Spleen (tissue), 7 donors: Measurements from ENCODE around the gene ANO1.

ENCODE experiments used
- POLR2A ChIP-seq, 3 donors: fragments of 450-650 bp; IDR thresholded peaks; one replicate each; pipeline ENCODE4 v1.5.1; 2017; ENCODE audit warnings: antibody characterized with exemption in 3 of 3, mild to moderate bottlenecking in 1 of 3
- POLR2AphosphoS5 ChIP-seq, 3 donors: sonication (generic); formaldehyde crosslinking; IDR thresholded peaks; one replicate each; pipeline ENCODE4 v1.5.1; 2017; ENCODE audit warnings: antibody characterized with exemption in 3 of 3
- TF ChIP-seq, protein P1 (sequence below), 11 experiments: fragments of 200-600 bp in 7 of 11; fragments of 450-650 bp in 4 of 11; sonication (generic) in 4 of 11; IDR thresholded peaks in 8 of 11; conservative IDR thresholded peaks in 3 of 11; 1 replicate in 7 of 11; 2 replicates in 4 of 11; pipeline versions ENCODE4 v1.4.0 to v1.8.0; 2016 to 2021; ENCODE audit warnings: antibody characterized with exemption in 11 of 11, inconsistent platforms in 4 of 11, mild to moderate bottlenecking in 1 of 11
- donor health status: DM: no; HTN: no; CAD: no; lungs with moderate emphysema.
- donor health status: DM: no; HTN: no; CAD: no.
- donor health status: DM: no; HTN: no; CAD: no.

DNA sequence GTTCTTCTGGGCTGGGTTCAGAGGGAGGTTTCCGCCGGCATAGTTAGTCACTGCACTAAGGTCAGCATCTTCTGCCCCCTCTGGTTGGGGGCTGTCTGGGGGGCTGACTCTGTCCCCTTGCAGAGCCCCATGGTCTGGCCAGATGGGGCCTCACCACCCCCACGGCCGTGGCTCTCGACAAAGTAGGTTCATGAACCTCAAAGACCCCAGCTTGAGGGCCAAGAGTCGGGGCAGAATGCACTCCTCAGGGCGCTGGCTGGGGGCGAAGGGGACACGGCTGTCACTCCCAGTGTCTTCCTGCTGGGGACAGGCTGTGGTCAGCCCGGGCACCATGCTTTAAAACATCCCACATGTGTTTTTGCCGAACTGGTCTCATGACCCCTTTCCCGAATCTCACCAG is 20.8 kb downstream of the ANO1 start:
- peak in 1 of 3 donors; percentile 31 for TF ChIP-seq POLR2AphosphoS5 (IDR thresholded peaks at IDR 0.05)
- TF ChIP-seq, protein P1, sequence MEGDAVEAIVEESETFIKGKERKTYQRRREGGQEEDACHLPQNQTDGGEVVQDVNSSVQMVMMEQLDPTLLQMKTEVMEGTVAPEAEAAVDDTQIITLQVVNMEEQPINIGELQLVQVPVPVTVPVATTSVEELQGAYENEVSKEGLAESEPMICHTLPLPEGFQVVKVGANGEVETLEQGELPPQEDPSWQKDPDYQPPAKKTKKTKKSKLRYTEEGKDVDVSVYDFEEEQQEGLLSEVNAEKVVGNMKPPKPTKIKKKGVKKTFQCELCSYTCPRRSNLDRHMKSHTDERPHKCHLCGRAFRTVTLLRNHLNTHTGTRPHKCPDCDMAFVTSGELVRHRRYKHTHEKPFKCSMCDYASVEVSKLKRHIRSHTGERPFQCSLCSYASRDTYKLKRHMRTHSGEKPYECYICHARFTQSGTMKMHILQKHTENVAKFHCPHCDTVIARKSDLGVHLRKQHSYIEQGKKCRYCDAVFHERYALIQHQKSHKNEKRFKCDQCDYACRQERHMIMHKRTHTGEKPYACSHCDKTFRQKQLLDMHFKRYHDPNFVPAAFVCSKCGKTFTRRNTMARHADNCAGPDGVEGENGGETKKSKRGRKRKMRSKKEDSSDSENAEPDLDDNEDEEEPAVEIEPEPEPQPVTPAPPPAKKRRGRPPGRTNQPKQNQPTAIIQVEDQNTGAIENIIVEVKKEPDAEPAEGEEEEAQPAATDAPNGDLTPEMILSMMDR (IDR thresholded peaks at IDR 0.05 in 8 of 11, conservative IDR thresholded peaks at IDR 0.05 in 3 of 11) = no peak
- no peak for TF ChIP-seq POLR2A (IDR thresholded peaks at IDR 0.05)
